GM12892 (cell line): ENCODE measurements around the gene PTPRQ. TPM values are rescaled to one million over a fixed set of nuclear protein-coding genes. Genes with fewer than 3 reads are reported as not detected.

Experiments
- DNase-seq: peaks from one replicate; pipeline ENCODE4 v3.0.0; 2011; ENCODE audit not compliant: insufficient read length
- FAIRE-seq: peaks from 2 replicates; lab custom pipeline; 2011; peaks lifted over from hg19 to GRCh38; lab: Jason Lieb, UNC
- POLR2A ChIP-seq: IDR thresholded peaks from 2 replicates; pipeline ENCODE4 v1.6.1; 2011; ENCODE audit warnings: low read depth, low read length, control low read depth
- POLR2AphosphoS5 ChIP-seq: IDR thresholded peaks from 2 replicates; pipeline ENCODE4 v1.6.1; 2011; ENCODE audit warnings: low read depth, low read length, control low read depth
- TAF1 ChIP-seq: IDR thresholded peaks from 2 replicates; pipeline ENCODE4 v1.6.1; 2011; ENCODE audit warnings: low read depth, mild to moderate bottlenecking, control low read depth, low read length, borderline replicate concordance
- polyA plus RNA-seq: library from polyadenylated mRNA; unstranded; fragments of >200 nt; gene quantifications from one replicate; pipeline ENCODE4 v1.2.1, GENCODE V29; 2012; ENCODE audit warnings: missing spikeins, inconsistent platforms; ENCODE audit not compliant: missing spikeins

PTPRQ gene
- not detected for polyA plus RNA-seq

GRCh38 chr12:80443974-80444666 is at the start of gene PTPRQ:
Gene PTPRQ, plus strand, starts transcription at chr12:80444235. Its CDS starts 111 bp downstream, at chr12:80444346.
- no peak for FAIRE-seq
- TF ChIP-seq POLR2AphosphoS5 (no peak), POLR2A (no peak), TAF1 (no peak)
- DNase-seq: no peak

- FAIRE-seq (no peak), DNase-seq (no peak)
- TF ChIP-seq POLR2AphosphoS5 (no peak), TAF1 (no peak), POLR2A (no peak)
Measured at GRCh38 chr12:80400571-80400991, 43.5 kb upstream of the PTPRQ start.

GRCh38 chr12:80401191-80401590 is 42.8 kb upstream of the PTPRQ start:
- no peak for TF ChIP-seq POLR2AphosphoS5
- no peak for TF ChIP-seq POLR2A
- no peak for TF ChIP-seq TAF1
- FAIRE-seq (no peak), DNase-seq (no peak)

GRCh38 chr12:80404629-80405028 is 39.4 kb upstream of the PTPRQ start:
- FAIRE-seq (no peak), DNase-seq (no peak)
- no peak for TF ChIP-seq TAF1
- TF ChIP-seq POLR2A: no peak
- TF ChIP-seq POLR2AphosphoS5: no peak

GRCh38 chr12:80406253-80406652 is 37.8 kb upstream of the PTPRQ start:
- DNase-seq: no peak
- TF ChIP-seq POLR2AphosphoS5 (no peak), TAF1 (no peak), POLR2A (no peak)
- FAIRE-seq: no peak

GRCh38 chr12:80411787-80412186 is 32.2 kb upstream of the PTPRQ start:
- FAIRE-seq: peak; percentile 65
- DNase-seq: no peak
- TF ChIP-seq POLR2A: no peak
- TF ChIP-seq TAF1: no peak
- TF ChIP-seq POLR2AphosphoS5: no peak

GRCh38 chr12:80412343-80412953 is 31.6 kb upstream of the PTPRQ start:
- FAIRE-seq (no peak), DNase-seq (no peak)
- no peak for TF ChIP-seq TAF1
- no peak for TF ChIP-seq POLR2AphosphoS5
- TF ChIP-seq POLR2A: no peak

GRCh38 chr12:80413462-80413861 is 30.6 kb upstream of the PTPRQ start:
- TF ChIP-seq POLR2A (no peak), POLR2AphosphoS5 (no peak), TAF1 (no peak)
- no peak for DNase-seq
- peak; percentile 14 for FAIRE-seq

GRCh38 chr12:80415466-80415865 is 28.6 kb upstream of the PTPRQ start:
- no peak for TF ChIP-seq POLR2A
- no peak for TF ChIP-seq TAF1
- TF ChIP-seq POLR2AphosphoS5: no peak

GRCh38 chr12:80419644-80420043 is 24.4 kb upstream of the PTPRQ start:
- no peak for TF ChIP-seq TAF1
- no peak for TF ChIP-seq POLR2AphosphoS5
- no peak for TF ChIP-seq POLR2A
- FAIRE-seq (no peak), DNase-seq (no peak)

More at GRCh38 chr12:80415466-80415865, 28.6 kb upstream of the PTPRQ start:
- DNase-seq (no peak), FAIRE-seq (no peak)

- TF ChIP-seq POLR2AphosphoS5 (no peak), POLR2A (no peak), TAF1 (no peak)
- FAIRE-seq (no peak), DNase-seq (no peak)
Measured at GRCh38 chr12:80420075-80420474, 24.0 kb upstream of the PTPRQ start.

- TF ChIP-seq TAF1 (no peak), POLR2A (no peak), POLR2AphosphoS5 (no peak)
- FAIRE-seq (no peak), DNase-seq (no peak)
Measured at GRCh38 chr12:80422550-80422949, 21.5 kb upstream of the PTPRQ start.

- TF ChIP-seq TAF1 (no peak), POLR2AphosphoS5 (no peak), POLR2A (no peak)
- FAIRE-seq (no peak), DNase-seq (no peak)
Measured at GRCh38 chr12:80432061-80432460, 12.0 kb upstream of the PTPRQ start.
